Fibroblast of peridontal ligament (primary cell): ENCODE data around the gene SPI1.

ENCODE experiments used
- DNase-seq: peaks from one replicate; pipeline ENCODE4 v3.0.0-alpha.2; 2010; ENCODE audit errors: extremely low read depth

SPI1 gene

DNA sequence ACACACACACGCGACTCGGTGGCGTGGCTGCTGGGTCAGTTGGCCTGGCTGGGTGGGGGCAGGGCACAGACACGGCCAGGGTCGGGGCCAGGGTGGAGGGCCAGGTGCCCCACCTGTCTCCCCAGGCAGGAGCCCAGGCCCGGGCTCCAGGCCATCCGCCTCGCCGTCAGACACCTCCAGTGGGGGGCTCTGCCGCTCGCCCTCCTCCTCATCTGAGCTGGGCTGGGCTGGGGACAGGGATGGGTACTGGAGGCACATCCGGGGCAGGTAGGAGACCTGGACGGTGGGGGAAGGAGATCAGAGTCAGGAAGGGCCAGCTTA lies 19.7 kb downstream of the SPI1 start:
- no peak for DNase-seq

DNA sequence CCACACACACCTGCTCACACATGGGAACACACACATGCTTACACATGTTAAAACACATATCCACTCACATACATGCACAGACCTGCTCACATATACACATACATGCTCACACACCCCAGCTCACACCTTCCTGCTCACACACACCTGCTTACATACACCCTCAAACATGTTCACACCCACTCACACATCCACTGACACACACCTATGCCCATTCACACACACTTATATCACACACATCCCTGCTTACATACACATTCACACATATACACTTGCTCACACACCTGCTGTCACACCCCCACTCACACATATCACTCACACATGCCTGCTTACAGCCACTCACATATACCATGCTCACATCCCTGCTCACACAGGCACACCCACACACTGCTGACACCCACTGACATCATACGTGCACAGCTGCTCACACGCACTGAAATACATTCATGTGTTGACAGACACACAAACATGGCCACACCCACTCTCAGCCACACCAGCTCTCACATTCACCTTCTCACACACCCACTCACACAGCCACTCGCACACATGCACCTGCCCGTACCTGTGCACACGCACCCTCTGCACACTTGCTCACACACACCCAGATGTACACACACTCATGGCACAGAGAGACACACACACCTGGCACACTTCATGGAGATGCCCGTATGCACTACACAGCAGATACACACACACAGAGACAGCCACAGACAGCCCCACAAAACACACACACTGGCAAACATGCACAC lies 20.2 kb downstream of the SPI1 start:
- DNase-seq: no peak

DNA sequence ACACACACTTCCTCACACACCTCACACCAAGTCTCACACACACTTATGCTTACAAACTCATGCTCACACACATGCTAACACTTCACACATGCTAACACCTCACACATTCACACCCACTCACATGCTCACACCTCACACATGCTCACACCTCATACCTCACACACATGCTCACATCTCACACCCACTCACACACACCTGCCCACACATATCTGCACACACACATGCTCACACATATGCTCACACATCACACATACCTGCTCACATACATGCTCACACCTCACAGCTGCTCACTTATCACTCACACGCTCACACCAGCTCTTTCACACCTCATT lies 21.4 kb downstream of the SPI1 start:
- DNase-seq: no peak

- no peak for DNase-seq
Observed at GRCh38 chr11:47356129-47356997, 22.0 kb downstream of the SPI1 start.

DNA sequence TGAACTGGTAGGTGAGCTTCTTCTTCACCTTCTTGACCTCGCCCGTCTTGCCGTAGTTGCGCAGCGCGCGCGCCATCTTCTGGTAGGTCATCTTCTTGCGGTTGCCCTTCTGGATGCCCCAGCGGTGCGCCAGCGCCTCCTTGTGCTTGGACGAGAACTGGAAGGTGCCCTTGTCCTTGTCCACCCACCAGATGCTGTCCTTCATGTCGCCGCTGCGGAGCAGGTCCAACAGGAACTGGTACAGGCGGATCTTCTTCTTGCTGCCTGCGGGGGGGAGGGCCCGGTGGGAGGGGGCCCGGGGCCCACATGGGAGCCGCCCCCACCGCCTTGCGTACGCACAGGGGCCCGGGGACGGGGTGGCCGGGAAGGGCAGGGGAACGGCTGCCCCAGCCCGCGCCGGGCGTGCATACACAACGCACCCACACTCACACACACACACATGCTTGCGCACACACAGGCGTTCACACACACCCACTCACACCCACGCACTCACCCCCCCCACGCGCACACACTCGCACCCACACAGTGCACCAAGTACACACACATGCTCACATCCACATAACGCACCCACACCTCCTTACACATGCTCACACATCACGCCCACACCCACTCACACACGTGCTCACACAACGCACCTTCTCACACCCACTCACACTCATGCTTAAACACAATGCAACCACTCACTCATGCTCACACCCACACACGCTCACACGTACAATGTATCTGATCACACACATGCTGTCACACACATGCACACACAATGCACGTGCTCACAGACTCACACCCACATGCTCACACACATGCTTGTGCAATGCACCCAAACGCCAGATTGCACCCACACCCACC lies 22.8 kb downstream of the SPI1 start:
- peak; percentile 88 for DNase-seq

GRCh38 chr11:47354913-47355282 lies 23.4 kb downstream of the SPI1 start:
- DNase-seq: no peak

DNA sequence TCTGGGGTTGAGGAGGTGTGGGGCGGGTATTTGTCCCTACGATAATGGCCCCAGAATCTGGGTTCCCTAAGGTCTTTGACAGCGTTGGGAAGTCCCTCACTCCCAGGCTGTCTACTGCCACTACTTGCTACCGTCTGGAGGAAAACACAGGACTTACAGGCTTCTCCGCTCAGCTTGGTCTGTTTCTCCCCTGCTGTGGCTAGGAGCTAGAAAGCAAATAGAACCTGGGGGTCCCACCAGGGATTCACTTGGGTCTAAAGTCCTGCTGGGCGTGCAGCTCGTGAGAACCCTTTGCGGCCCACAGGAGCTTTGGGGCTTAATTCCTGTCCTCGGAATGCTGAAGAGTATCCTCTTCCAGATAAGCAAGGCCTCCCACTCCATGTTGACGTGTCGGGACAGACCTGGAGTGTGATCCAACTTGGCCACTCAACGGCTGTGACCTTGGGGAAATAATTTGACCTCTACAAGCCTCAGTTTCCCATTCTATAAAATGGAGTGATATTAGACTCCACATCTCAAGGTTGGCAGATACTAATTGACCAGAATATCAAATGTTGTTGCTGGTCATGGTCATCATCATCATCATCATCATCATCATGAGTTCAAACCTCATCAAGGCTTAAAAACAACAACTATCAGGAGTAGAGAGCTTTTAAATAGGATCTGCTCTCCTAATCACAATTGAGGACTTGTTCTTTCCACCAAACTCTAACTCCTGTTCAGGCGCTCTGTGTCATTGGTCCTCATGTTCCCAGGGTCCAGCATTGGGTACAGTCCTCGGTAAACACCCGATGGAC lies 24.2 kb downstream of the SPI1 start:
- DNase-seq: no peak

GRCh38 chr11:47352556-47352955 lies 25.8 kb downstream of the SPI1 start, which contains the start of gene MYBPC3:
TSS of gene MYBPC3 (minus strand) at chr11:47352702. CDS start at chr11:47352647, 55 bp downstream.
- no peak for DNase-seq

DNA sequence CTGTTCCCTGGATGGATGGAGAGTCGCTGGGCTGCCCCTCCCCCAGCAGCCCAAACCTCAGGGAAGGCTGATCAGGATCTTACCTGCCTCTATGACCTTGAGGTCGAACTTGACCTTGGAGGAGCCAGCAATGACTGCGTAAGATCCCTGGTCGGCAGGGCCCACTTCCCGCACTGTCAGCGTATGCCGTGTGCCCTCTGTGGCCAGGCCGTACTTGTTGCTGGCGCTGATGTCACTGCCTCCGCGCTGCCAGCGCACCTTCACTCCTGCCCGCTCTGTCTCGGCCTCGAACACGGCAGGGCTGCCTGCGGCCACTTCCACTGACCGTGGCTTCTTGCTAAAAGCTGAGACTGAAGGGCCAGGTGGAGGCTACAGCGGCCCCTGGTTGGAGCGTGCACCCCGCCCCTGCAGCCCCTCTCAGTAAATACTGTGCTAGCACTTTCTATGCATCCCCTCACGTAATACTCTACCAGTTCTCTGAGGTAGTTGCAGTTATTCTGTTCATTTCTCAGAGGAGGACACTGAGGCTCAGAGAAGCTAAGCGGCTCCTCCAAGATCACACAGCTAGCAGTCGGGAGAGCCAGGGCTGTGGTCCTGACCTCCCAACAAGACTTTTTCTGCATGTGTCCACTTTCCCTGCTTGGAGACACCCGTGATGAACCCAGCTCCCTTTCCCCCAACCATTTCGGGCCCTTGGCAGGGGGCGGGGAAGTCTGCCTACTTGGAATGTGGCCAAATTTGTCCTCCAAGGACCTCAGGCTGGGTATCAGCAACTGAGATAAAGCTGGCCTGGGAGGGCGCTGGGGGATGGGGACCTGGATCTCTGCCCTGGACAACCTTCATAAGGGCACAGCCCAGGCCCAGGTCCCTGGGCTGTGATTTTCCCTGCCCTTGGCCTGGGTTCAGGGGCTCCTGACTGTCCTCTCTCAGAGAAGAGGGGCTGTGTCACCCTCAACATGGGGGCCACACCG lies 26.9 kb downstream of the SPI1 start:
- no peak for DNase-seq

GRCh38 chr11:47350315-47350714 lies 28.0 kb downstream of the SPI1 start:
- no peak for DNase-seq

GRCh38 chr11:47349521-47350095 lies 28.7 kb downstream of the SPI1 start:
- DNase-seq: no peak

DNA sequence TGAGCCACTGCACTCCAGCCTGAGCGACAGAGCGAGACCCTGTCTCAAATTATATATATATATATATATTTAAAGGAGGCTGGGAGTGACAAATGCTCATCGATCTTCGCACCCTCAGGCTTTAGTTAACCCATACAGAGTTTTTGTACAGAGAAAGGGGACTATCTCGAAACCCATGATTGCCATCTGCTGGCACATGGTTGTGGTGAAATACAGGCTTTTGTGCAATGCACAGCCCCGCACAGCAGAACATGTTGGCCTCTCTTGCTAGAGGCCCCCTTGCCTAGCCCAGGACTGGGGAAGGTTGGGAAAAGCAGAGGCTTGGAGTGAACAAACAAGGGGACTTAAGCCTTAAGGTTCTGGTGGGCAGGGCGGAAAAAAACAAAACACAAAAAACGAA lies 29.5 kb downstream of the SPI1 start:
- DNase-seq: peak; percentile 31

DNA sequence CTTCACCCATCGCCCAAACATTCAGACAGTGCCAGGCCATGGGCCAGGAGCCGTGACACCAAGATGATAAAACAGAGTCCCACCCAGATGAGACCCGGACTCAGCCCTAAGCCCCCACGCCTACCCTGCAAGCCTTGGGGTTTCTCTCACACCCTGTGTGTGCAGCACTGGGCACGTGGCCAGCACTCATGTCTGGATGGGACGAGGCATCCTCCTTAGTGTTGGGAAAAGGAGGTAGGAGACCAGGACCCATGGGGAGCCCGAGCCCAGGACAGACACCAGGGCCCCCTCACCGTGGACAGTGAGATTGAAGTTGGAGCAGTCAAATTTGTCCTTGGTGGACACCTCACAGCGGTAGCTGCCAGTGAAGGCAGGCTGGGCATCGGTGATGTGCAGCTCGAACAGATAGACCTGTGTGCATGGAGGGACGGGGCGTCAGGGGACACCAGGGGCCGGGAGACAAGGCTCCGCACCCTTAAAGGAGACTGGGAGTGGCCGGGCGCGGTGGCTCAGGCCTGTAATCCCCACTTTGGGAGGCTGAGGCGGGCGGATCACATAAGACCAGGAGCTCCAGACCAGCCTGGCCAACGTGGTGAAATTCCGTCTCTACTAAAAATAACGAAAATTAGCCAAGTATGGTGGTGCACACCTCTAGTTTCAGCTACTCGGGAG lies 30.1 kb downstream of the SPI1 start:
- no peak for DNase-seq

GRCh38 chr11:47347137-47347536 lies 31.2 kb downstream of the SPI1 start:
- no peak for DNase-seq

DNA sequence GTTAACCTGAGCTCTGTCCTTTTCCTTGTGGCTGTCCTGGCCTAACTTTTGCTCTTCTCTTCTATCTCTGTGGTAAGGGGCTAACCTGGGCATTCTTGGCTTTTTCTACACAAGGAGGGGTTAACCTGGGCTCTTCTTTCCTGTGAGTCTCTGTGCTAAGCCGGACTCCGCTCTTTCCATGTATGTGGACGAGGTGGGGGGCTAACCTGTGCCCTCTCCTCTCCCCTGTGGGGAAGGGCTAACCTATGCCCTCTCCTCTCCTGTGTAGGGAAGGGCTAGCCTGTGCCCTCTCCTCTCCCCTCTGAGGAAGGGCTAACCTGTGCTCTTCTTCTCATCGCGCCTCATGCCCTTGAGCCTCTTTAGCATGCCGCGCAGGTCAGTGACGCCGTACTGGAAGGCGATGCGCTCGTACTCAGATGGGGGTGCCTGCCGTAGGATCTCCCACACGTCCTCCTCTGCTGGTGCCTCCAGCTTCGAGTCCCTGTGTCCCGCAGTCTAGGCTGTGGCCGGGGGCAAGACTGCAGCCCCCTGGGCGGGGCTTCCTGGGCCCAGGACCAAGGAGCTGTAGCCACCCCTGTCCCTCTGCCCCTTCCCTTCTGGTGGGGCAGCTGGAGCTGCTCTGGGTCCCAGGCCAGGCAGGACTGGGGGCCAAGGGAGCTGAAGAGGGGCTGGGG lies 32.3 kb downstream of the SPI1 start:
- no peak for DNase-seq

DNA sequence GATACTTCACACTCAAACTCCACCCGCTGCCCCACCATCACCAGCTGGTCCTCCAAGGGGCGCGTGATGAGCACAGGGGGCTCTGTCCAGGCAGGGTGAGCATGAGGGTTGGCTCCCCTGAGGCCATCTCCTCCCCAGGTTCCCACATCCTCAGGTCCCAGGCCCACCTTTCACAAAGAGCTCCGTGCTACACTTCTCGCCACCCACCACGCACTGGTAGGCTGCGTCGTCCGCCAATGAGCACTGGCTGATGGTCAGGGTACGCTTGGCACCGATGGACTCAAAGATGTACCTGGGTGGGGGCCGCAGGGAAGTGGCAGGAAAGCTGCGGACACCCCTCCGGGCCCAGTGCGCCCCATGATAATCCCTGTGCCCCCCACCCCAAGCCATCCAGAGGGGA lies 35.5 kb downstream of the SPI1 start:
- no peak for DNase-seq

- DNase-seq: no peak
Observed at GRCh38 chr11:47342036-47342803, 36.1 kb downstream of the SPI1 start.
